ENCODE data around the gene ANKRD6.
A peak's percentile ranks its signal among the peaks of the same experiment; 100 is the strongest.

ANKRD6 gene

DNA sequence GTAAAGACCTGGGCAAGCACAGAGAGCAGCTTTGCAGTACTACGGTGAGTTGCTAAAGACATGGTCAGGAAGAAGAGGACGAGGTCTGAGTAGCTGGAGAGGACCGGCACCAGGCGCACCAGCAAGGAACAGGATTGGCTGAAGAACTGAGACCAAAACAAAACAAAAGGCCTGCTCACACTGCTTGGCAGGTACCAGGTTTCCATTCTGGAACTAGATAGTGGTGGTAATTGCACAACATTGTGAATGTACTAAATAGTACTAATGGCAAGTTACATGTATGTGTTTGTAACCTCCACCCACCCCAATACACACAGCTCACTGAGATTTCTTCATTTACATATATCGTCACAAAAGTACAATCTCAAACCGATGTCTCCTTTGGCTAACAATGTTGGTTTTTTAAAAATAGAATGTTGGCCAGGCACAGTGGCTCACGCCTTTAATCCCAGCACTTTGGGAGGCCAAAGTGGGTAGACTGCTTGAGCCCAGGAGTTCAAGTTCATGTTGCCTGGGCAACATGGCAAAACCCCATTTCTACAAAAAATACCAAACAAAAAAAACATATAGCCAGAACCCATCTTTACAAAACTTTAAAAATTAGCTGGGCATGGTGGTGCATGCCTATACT lies 238.1 kb downstream of the ANKRD6 start:
- Mint-ChIP-seq H3K4me3 (no peak overlapping the region), H3K9me3 (no peaks in the 10 kb centered on the region), H3K4me1 (no peaks in the 10 kb centered on the region), H3K27ac (ENCODE audit: low read depth) (no peak overlapping the region), H3K27me3 (no peaks in the 10 kb centered on the region), H3K36me3 (ENCODE audit: insufficient read depth) (peaks cover 56% of the 10 kb centered on the region)
- DNase-seq (ENCODE audit: low spot score in 2 of 2) (no peak), ATAC-seq (replicated peaks; ENCODE audit: extremely low read depth, poor library complexity, severe bottlenecking) (no peak)

- H3K27me3 Mint-ChIP-seq: no peaks in the 10 kb centered on the region
- H3K9me3 Mint-ChIP-seq: no peaks in the 10 kb centered on the region
- DNase-seq (ENCODE audit: low spot score in 2 of 2): no peak
- no peaks in the 10 kb centered on the region for H3K4me1 Mint-ChIP-seq
- H3K36me3 Mint-ChIP-seq (ENCODE audit: insufficient read depth): peaks cover 52% of the 10 kb centered on the region
- no peak overlapping the region for H3K4me3 Mint-ChIP-seq
- ATAC-seq (replicated peaks; ENCODE audit: extremely low read depth, poor library complexity, severe bottlenecking): no peak
- peak overlapping the region; percentile 63 for H3K27ac Mint-ChIP-seq (ENCODE audit: low read depth)
These were observed 243.2 kb downstream of the ANKRD6 start for GRCh38 chr6:89675949-89676748.

- Mint-ChIP-seq H3K27me3 (no peaks in the 10 kb centered on the region), H3K36me3 (ENCODE audit: insufficient read depth) (peaks cover 59% of the 10 kb centered on the region), H3K4me3 (no peak overlapping the region), H3K9me3 (no peaks in the 10 kb centered on the region), H3K4me1 (no peaks in the 10 kb centered on the region), H3K27ac (ENCODE audit: low read depth) (no peak overlapping the region)
- ATAC-seq (replicated peaks; ENCODE audit: extremely low read depth, poor library complexity, severe bottlenecking): no peak
- no peak for DNase-seq (ENCODE audit: low spot score in 2 of 2)
These were observed 245.6 kb downstream of the ANKRD6 start for GRCh38 chr6:89678531-89678930.

DNA sequence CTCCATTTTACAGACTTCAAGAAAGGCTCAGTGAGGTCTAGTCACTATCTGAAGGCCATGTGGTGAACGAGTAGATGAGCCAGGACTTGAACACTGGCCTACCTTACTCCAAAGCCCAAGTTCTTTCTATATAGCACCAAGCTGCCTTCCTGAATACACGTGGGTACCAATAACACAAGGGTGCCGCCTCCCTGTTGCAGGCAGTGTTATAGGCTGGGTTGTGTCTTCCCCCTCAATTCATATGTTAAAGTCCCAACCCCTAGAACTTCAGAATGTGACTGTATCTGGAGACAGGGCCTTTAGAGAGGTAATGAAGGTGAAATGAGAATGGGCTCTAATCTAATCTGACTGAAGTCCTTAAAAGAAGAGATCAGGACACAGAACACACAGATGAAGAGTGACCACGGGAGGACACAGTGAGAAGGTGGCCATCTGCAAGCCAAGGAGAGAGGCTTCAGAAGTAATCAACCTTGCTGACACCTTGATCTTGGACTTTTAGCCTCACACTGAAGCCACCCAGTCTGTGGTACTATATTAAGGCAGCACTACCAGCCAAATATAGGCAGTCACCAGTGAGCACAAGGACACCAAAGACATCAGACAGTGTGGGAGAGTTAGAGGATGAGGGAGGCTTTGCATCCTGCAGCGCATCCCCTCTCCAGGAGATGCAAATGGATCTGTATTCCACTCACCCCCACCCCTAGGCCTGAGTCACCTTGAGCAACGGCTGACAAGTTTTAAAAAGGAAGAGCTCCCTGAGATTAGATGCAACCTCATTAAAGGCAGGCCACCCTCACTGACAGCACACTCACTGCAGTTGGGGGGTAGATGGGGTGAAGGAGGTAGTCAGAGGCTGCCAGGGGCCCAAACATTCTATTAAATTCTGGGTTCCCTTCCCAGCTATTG lies 246.5 kb downstream of the ANKRD6 start:
- H3K4me3 Mint-ChIP-seq: no peak overlapping the region
- H3K27me3 Mint-ChIP-seq: no peaks in the 10 kb centered on the region
- ATAC-seq (replicated peaks; ENCODE audit: extremely low read depth, poor library complexity, severe bottlenecking): no peak
- H3K4me1 Mint-ChIP-seq: no peaks in the 10 kb centered on the region
- no peak for DNase-seq (ENCODE audit: low spot score in 2 of 2)
- H3K36me3 Mint-ChIP-seq (ENCODE audit: insufficient read depth): peaks cover 61% of the 10 kb centered on the region
- H3K9me3 Mint-ChIP-seq: no peaks in the 10 kb centered on the region
- H3K27ac Mint-ChIP-seq (ENCODE audit: low read depth): no peak overlapping the region

- Mint-ChIP-seq H3K27ac (ENCODE audit: low read depth) (no peak overlapping the region), H3K9me3 (no peaks in the 10 kb centered on the region), H3K36me3 (ENCODE audit: insufficient read depth) (peaks cover 60% of the 10 kb centered on the region)
These were observed 247.2 kb downstream of the ANKRD6 start for GRCh38 chr6:89680150-89680549.

GRCh38 chr6:89680551-89680950 lies 247.6 kb downstream of the ANKRD6 start:
- no peaks in the 10 kb centered on the region for H3K4me1 Mint-ChIP-seq
- no peaks in the 10 kb centered on the region for H3K9me3 Mint-ChIP-seq
- ATAC-seq (replicated peaks; ENCODE audit: extremely low read depth, poor library complexity, severe bottlenecking): no peak
- H3K36me3 Mint-ChIP-seq (ENCODE audit: insufficient read depth): peaks cover 60% of the 10 kb centered on the region
- no peak overlapping the region for H3K4me3 Mint-ChIP-seq
- H3K27me3 Mint-ChIP-seq: no peaks in the 10 kb centered on the region
- DNase-seq (ENCODE audit: low spot score in 2 of 2): no peak
- no peak overlapping the region for H3K27ac Mint-ChIP-seq (ENCODE audit: low read depth)

More at GRCh38 chr6:89680150-89680549, 247.2 kb downstream of the ANKRD6 start:
- DNase-seq (ENCODE audit: low spot score in 2 of 2) (no peak), ATAC-seq (replicated peaks; ENCODE audit: extremely low read depth, poor library complexity, severe bottlenecking) (no peak)
- Mint-ChIP-seq H3K4me1 (no peaks in the 10 kb centered on the region), H3K27me3 (no peaks in the 10 kb centered on the region), H3K4me3 (no peak overlapping the region)

GRCh38 chr6:89681983-89682564 lies 249.1 kb downstream of the ANKRD6 start:
- no peak for DNase-seq (ENCODE audit: low spot score in 2 of 2)
- H3K9me3 Mint-ChIP-seq: no peaks in the 10 kb centered on the region
- no peak for ATAC-seq (replicated peaks; ENCODE audit: extremely low read depth, poor library complexity, severe bottlenecking)

GRCh38 chr6:89682991-89683390 lies 250.0 kb downstream of the ANKRD6 start:
- Mint-ChIP-seq H3K4me1 (no peaks in the 10 kb centered on the region), H3K9me3 (no peaks in the 10 kb centered on the region)
- no peak for DNase-seq (ENCODE audit: low spot score in 2 of 2)

More at GRCh38 chr6:89681983-89682564, 249.1 kb downstream of the ANKRD6 start:
- Mint-ChIP-seq H3K27me3 (no peaks in the 10 kb centered on the region), H3K4me3 (no peak overlapping the region), H3K36me3 (ENCODE audit: insufficient read depth) (peaks cover 48% of the 10 kb centered on the region), H3K27ac (ENCODE audit: low read depth) (no peak overlapping the region), H3K4me1 (no peaks in the 10 kb centered on the region)

More at GRCh38 chr6:89682991-89683390, 250.0 kb downstream of the ANKRD6 start:
- Mint-ChIP-seq H3K4me3 (no peak overlapping the region), H3K36me3 (ENCODE audit: insufficient read depth) (peaks cover 49% of the 10 kb centered on the region), H3K27ac (ENCODE audit: low read depth) (no peak overlapping the region), H3K27me3 (no peaks in the 10 kb centered on the region)
- no peak for ATAC-seq (replicated peaks; ENCODE audit: extremely low read depth, poor library complexity, severe bottlenecking)
